ENCODE data around the gene COQ5.

Gene COQ5

GRCh38 chr12:120481022-120481767, 47.8 kb downstream of the COQ5 start:
- no peak for FAIRE-seq

GRCh38 chr12:120480211-120480610, 48.7 kb downstream of the COQ5 start:
- no peak for FAIRE-seq
- no peak for DNase-seq (ENCODE audit: insufficient read length, low spot score)
- TF ChIP-seq POLR2A (IDR thresholded peaks at IDR 0.05; ENCODE audit: low read depth, low read length) = no peak

More at GRCh38 chr12:120481022-120481767, 47.8 kb downstream of the COQ5 start:
- DNase-seq (ENCODE audit: insufficient read length, low spot score) = no peak
- no peak for TF ChIP-seq POLR2A (IDR thresholded peaks at IDR 0.05; ENCODE audit: low read depth, low read length)

GRCh38 chr12:120479458-120479857, 49.5 kb downstream of the COQ5 start:
- FAIRE-seq = no peak
- no peak for TF ChIP-seq POLR2A (IDR thresholded peaks at IDR 0.05; ENCODE audit: low read depth, low read length)

GRCh38 chr12:120475643-120476042, 53.3 kb downstream of the COQ5 start:
- no peak for DNase-seq (ENCODE audit: insufficient read length, low spot score)
- no peak for TF ChIP-seq POLR2A (IDR thresholded peaks at IDR 0.05; ENCODE audit: low read depth, low read length)
- FAIRE-seq = no peak

More at GRCh38 chr12:120479458-120479857, 49.5 kb downstream of the COQ5 start:
- no peak for DNase-seq (ENCODE audit: insufficient read length, low spot score)

GRCh38 chr12:120474616-120474960, 54.4 kb downstream of the COQ5 start:
- FAIRE-seq (peak; percentile 95), DNase-seq (ENCODE audit: insufficient read length, low spot score) (peak; percentile 93)
- TF ChIP-seq POLR2A (IDR thresholded peaks at IDR 0.05; ENCODE audit: low read depth, low read length) = no peak

GRCh38 chr12:120473807-120474615, 54.9 kb downstream of the COQ5 start:
- no peak for FAIRE-seq
- no peak for DNase-seq (ENCODE audit: insufficient read length, low spot score)
- TF ChIP-seq POLR2A (IDR thresholded peaks at IDR 0.05; ENCODE audit: low read depth, low read length) = no peak

- FAIRE-seq = no peak
- no peak for TF ChIP-seq POLR2A (IDR thresholded peaks at IDR 0.05; ENCODE audit: low read depth, low read length)
These were observed 56.4 kb downstream of the COQ5 start for GRCh38 chr12:120472521-120472920.

GRCh38 chr12:120470150-120470784, 58.7 kb downstream of the COQ5 start:
- DNase-seq (ENCODE audit: insufficient read length, low spot score) (no peak), FAIRE-seq (no peak)
- no peak for TF ChIP-seq POLR2A (IDR thresholded peaks at IDR 0.05; ENCODE audit: low read depth, low read length)

More at GRCh38 chr12:120472521-120472920, 56.4 kb downstream of the COQ5 start:
- no peak for DNase-seq (ENCODE audit: insufficient read length, low spot score)

DNA sequence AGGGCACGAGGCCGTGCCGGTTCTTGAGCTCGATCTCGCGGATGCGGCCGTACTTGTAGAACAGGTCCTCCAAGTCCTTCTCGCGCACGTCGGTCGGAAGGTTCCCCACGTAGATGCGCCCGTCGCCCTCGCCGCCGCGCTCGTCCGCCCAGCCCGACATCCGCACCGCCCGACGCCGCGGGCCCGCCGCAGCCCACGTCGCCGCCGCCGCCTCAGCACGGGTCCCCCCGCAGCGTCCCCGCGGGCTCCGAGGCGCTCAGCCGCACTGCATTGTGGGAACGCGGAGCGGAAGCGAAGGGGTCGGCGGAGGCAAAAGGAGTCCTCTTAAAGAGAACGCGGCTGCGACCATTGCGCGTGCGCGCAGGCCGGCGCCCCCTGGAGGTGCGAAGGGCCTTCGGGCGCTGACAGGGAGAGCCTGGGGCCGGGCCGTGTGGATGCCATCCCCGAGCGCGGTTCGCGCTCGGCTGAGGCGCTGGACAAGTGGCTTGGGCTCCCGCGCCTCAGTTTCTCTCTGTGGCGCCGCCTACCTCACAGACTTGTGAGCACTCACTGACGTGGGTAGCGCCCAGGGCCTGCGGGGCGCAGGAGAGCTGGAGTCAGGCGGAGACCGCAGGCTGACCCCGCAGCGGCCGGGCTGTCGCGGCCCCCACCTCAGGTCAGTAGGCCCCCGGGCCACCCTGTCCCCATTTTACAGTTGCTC, 59.4 kb downstream of the COQ5 start, which contains the start of gene SRSF9:
SRSF9 (minus strand) TSS at position 299 of the 700 bp plus-strand sequence; CDS start at position 160, 139 bp downstream.
- DNase-seq (ENCODE audit: insufficient read length, low spot score) (peak; percentile 98), FAIRE-seq (no peak)
- peak; percentile 84 for TF ChIP-seq POLR2A (IDR thresholded peaks at IDR 0.05; ENCODE audit: low read depth, low read length)

GRCh38 chr12:120468821-120469449, 60.0 kb downstream of the COQ5 start:
- no peak for TF ChIP-seq POLR2A (IDR thresholded peaks at IDR 0.05; ENCODE audit: low read depth, low read length)
- FAIRE-seq (no peak), DNase-seq (ENCODE audit: insufficient read length, low spot score) (no peak)

DNA sequence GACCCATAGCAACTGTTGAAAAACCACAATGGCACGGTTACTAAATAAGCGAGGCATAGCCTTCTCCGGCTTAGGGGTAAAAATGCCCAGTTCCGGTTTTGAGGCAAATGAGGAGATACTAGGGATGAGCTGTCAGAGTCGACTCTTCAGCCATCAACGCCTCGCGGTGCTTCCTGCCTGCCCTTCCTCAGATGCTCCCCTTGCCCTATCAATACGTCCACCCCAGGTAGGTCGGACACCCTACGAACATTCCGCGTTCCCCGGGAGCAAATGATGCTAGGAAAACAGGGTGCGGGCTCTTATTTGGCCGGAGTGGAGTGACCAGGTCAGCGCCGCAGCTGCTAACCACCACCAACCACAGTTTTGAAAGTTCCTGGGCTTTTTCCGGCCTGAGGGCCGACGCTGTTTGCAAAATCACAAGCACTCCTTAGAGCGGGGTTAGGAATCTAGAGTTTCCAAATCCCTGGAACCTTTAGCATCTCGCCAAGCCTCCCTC, 60.6 kb downstream of the COQ5 start:
- FAIRE-seq = no peak
- 0 out of 2 replicates have a peak, but pooled peaks have one; percentile 24 for TF ChIP-seq POLR2A (IDR thresholded peaks at IDR 0.05; ENCODE audit: low read depth, low read length)
- DNase-seq (ENCODE audit: insufficient read length, low spot score) = peak; percentile 38

DNA sequence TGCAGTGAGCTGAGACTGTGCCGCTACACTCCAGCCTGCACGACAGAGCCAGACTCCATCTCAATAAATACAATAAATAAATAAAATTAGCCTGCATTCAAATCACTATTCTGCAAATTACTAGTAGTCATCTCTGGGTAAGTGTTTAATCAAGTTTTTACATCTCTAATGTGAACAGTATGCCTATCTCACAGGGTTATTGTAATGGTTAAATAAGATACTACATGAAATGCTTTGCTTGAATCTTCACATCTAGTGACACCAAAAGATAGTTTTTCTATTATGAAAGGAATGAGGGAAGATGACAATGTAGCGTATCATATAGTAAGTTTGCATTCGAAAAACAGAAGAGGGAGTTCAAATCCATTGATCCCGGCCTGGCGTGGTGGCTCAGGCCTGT, 61.5 kb downstream of the COQ5 start:
- FAIRE-seq (no peak), DNase-seq (ENCODE audit: insufficient read length, low spot score) (no peak)
- TF ChIP-seq POLR2A (IDR thresholded peaks at IDR 0.05; ENCODE audit: low read depth, low read length) = no peak

Measured in H54 (cell line).